Fibroblast of lung (primary cell): ENCODE results near the gene FAT4.

Source experiments
- EZH2 ChIP-seq: IDR thresholded peaks from 2 replicates; pipeline ENCODE4 v1.5.1; 2012; ENCODE audit warnings: low read length, control low read depth, mild to moderate bottlenecking; ENCODE audit errors: missing control alignments
- TF ChIP-seq, protein P1 (sequence below), 2 donors: IDR thresholded peaks in 1 of 2; conservative IDR thresholded peaks in 1 of 2; 1 replicate in 1 of 2; 2 replicates in 1 of 2; pipeline ENCODE4 v1.5.1; 2011 to 2012; ENCODE audit warnings: low read length in 2 of 2, control low read depth in 1 of 2, inconsistent platforms in 1 of 2, low read depth in 1 of 2, mild to moderate bottlenecking in 1 of 2

DNA sequence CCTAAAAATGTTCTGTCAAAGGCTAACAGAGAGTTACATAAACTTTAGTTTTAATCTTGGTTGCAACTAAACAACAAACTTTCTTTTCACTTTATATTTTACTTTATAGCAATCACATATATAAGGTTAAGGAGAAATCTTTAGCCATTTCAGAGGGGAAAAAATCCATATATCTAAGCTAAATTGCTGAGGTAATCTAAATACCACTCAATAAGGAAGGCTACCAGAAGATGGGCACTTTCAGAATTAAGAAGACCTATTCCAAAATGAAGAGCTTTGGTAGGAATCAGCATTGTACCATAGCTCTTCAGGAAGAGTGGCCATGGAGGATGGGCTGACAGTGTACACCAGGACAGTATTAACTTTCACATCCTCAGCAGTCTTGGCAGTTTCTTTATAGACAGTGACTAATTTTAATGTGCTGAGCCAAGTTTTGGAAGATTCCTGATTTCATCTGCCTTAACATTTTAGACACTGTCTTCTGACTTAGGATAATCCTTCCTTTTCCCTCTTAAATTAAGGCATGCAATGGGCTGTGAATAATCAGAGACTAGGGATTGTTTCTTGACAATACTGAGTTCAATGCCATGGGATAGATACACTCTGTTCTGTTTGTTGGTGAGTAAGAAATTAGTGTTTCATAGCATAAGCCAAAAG is 7.1 kb downstream of the FAT4 start:
- no peak for TF ChIP-seq EZH2
- TF ChIP-seq, protein P1, sequence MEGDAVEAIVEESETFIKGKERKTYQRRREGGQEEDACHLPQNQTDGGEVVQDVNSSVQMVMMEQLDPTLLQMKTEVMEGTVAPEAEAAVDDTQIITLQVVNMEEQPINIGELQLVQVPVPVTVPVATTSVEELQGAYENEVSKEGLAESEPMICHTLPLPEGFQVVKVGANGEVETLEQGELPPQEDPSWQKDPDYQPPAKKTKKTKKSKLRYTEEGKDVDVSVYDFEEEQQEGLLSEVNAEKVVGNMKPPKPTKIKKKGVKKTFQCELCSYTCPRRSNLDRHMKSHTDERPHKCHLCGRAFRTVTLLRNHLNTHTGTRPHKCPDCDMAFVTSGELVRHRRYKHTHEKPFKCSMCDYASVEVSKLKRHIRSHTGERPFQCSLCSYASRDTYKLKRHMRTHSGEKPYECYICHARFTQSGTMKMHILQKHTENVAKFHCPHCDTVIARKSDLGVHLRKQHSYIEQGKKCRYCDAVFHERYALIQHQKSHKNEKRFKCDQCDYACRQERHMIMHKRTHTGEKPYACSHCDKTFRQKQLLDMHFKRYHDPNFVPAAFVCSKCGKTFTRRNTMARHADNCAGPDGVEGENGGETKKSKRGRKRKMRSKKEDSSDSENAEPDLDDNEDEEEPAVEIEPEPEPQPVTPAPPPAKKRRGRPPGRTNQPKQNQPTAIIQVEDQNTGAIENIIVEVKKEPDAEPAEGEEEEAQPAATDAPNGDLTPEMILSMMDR (conservative IDR thresholded peaks at IDR 0.05 in 1 of 2, IDR thresholded peaks at IDR 0.05 in 1 of 2; ENCODE audit: low read depth in 1 of 2, low read length in 2 of 2): no peak
